ENCODE results near the gene ENAH. TPM values are rescaled to one million over a fixed set of nuclear protein-coding genes. Genes with fewer than 3 reads are reported as not detected.

The ENAH gene
- total and polyA plus RNA-seq, 9 of the 15 experiments (the other 6 are each of a cell fraction or from before 2014, with no cell fraction given) = 0.03 to 1.2 (median 0.15) TPM

DNA sequence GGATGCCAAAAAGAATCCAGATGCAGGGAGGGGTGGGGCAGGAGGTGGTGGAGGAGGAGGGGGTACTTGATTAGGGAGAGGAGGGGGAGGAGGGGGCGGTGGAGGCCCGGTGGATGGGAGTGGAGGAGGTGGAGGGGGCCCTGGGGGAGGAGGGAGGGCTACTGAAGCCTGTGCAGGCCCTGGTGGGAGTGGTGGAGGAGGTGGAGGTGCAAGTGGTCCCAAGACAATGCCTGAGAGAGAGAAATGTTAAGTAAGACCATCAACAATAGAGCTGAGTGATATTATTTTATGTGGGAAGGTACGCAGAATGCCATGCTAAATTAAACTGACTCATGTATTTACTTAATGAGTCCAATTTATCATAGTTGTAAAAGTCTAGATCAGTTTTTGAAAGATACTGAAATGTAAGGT is 138.2 kb downstream of the ENAH start:
- DNase-seq (ENCODE audit: extremely low read depth in 1 of 4, low spot score in 3 of 4) (no peak), FAIRE-seq (no peak), ATAC-seq (no peak)
- no TSS peak for BruUV-seq (replicated peaks)
- H3K9me1 ChIP-seq (ENCODE audit: control insufficient read depth, insufficient read depth, low read length) = no peaks in the 10 kb centered on the region
- peaks cover 21 to 27% of the 10 kb centered on the region in 2 experiments for H3K27me3 ChIP-seq (ENCODE audit: control insufficient read depth in 2 of 2, insufficient read depth in 2 of 2, low read length in 2 of 2)
- no peak overlapping the region for H3K9ac ChIP-seq (ENCODE audit: insufficient read depth in 1 of 2, low read depth in 2 of 2, low read length in 2 of 2)
- intact Hi-C loops (cut with micrococcal nuclease) = no loop called here
- in situ Hi-C loops (cut with MboI) = no loop called here
- no peaks in the 10 kb centered on the region for H3K36me3 ChIP-seq (ENCODE audit: control insufficient read depth, insufficient read depth, low read length)
- no peaks in the 10 kb centered on the region; the same call in 2 of the 3 replicates for H3K79me2 ChIP-seq (ENCODE audit: control insufficient read depth, insufficient read depth, low read length)
- no peaks in the 10 kb centered on the region for H3K9me3 ChIP-seq (replicated peaks; ENCODE audit: control insufficient read depth, insufficient read depth, low read depth, low read length)
- no peaks in the 10 kb centered on the region for H3K4me1 ChIP-seq (replicated peaks in 1 of 2; ENCODE audit: control insufficient read depth in 2 of 2, insufficient read depth in 2 of 2, low read length in 2 of 2)
- no peak overlapping the region for H2AFZ ChIP-seq (ENCODE audit: low read depth, low read length)
- H3K4me3 ChIP-seq = no peak overlapping the region
- no peak overlapping the region for H3K27ac ChIP-seq (ENCODE audit: extremely low read depth, low read depth, low read length)
- no peaks in the 10 kb centered on the region for H4K20me1 ChIP-seq (replicated peaks; ENCODE audit: control insufficient read depth, insufficient read depth, low read length)
- WGBS (ENCODE audit: insufficient coverage, low coverage, missing lambda C conversion rate) = 0% methylated on average over 1 of the region's 3 CpGs
- TF ChIP-seq, protein P1, sequence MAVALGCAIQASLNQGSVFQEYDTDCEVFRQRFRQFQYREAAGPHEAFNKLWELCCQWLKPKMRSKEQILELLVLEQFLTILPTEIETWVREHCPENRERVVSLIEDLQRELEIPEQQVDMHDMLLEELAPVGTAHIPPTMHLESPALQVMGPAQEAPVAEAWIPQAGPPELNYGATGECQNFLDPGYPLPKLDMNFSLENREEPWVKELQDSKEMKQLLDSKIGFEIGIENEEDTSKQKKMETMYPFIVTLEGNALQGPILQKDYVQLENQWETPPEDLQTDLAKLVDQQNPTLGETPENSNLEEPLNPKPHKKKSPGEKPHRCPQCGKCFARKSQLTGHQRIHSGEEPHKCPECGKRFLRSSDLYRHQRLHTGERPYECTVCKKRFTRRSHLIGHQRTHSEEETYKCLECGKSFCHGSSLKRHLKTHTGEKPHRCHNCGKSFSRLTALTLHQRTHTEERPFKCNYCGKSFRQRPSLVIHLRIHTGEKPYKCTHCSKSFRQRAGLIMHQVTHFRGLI (CRISPR knock-in tag; IDR thresholded peaks at IDR 0.05) = no peak
- TF ChIP-seq, protein P2, sequence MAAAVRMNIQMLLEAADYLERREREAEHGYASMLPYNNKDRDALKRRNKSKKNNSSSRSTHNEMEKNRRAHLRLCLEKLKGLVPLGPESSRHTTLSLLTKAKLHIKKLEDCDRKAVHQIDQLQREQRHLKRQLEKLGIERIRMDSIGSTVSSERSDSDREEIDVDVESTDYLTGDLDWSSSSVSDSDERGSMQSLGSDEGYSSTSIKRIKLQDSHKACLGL (CRISPR knock-in tag; IDR thresholded peaks at IDR 0.05; ENCODE audit: borderline replicate concordance, poor library complexity, severe bottlenecking) = no peak
- TF ChIP-seq CHD1 (IDR thresholded peaks at IDR 0.05; ENCODE audit: low read length) (no peak), MAZ (CRISPR knock-in tag; conservative IDR thresholded peaks at IDR 0.05 in 1 of 2, IDR thresholded peaks at IDR 0.05 in 1 of 2) (no peak), SREBF1 (IDR thresholded peaks at IDR 0.05; ENCODE audit: borderline replicate concordance, low read depth, low read length) (no peak), ZKSCAN8 (CRISPR knock-in tag; IDR thresholded peaks at IDR 0.05) (no peak), PTTG1 (tag; IDR thresholded peaks at IDR 0.05; ENCODE audit: low read depth) (no peak)
- TF ChIP-seq, protein P3, sequence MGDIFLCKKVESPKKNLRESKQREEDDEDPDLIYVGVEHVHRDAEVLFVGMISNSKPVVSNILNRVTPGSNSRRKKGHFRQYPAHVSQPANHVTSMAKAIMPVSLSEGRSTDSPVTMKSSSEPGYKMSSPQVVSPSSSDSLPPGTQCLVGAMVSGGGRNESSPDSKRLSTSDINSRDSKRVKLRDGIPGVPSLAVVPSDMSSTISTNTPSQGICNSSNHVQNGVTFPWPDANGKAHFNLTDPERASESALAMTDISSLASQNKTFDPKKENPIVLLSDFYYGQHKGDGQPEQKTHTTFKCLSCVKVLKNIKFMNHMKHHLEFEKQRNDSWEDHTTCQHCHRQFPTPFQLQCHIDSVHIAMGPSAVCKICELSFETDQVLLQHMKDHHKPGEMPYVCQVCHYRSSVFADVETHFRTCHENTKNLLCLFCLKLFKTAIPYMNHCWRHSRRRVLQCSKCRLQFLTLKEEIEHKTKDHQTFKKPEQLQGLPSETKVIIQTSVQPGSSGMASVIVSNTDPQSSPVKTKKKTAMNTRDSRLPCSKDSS (IDR thresholded peaks at IDR 0.05; ENCODE audit: low read depth, partially characterized antibody) = no peak
- TF ChIP-seq, protein P4, sequence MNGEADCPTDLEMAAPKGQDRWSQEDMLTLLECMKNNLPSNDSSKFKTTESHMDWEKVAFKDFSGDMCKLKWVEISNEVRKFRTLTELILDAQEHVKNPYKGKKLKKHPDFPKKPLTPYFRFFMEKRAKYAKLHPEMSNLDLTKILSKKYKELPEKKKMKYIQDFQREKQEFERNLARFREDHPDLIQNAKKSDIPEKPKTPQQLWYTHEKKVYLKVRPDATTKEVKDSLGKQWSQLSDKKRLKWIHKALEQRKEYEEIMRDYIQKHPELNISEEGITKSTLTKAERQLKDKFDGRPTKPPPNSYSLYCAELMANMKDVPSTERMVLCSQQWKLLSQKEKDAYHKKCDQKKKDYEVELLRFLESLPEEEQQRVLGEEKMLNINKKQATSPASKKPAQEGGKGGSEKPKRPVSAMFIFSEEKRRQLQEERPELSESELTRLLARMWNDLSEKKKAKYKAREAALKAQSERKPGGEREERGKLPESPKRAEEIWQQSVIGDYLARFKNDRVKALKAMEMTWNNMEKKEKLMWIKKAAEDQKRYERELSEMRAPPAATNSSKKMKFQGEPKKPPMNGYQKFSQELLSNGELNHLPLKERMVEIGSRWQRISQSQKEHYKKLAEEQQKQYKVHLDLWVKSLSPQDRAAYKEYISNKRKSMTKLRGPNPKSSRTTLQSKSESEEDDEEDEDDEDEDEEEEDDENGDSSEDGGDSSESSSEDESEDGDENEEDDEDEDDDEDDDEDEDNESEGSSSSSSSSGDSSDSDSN (IDR thresholded peaks at IDR 0.05; ENCODE audit: borderline replicate concordance in 1 of 2, low read depth in 2 of 2, low read length in 2 of 2) = no peak
- TF ChIP-seq, protein P5, sequence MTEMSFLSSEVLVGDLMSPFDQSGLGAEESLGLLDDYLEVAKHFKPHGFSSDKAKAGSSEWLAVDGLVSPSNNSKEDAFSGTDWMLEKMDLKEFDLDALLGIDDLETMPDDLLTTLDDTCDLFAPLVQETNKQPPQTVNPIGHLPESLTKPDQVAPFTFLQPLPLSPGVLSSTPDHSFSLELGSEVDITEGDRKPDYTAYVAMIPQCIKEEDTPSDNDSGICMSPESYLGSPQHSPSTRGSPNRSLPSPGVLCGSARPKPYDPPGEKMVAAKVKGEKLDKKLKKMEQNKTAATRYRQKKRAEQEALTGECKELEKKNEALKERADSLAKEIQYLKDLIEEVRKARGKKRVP (CRISPR knock-in tag; IDR thresholded peaks at IDR 0.05) = no peak
- no peak overlapping the region for H3K4me2 ChIP-seq (ENCODE audit: insufficient read depth, low read length)
- POLR2A ChIA-PET = interaction anchor here (1.0 to 1.1 kb wide), 2 partner anchors 9 to 12 kb away, joined by 3 to 4 read pairs; no protein-coding TSS in a partner anchor
- CTCF ChIA-PET (ENCODE audit: low intra/inter-chr PET ratio) = no interaction called here
